GM21447 (cell line): ENCODE data around the gene MEIS2.

Experiments
- ATAC-seq: cut with Tn5 transposase; IDR thresholded peaks from one replicate; pipeline ENCODE4 v1.9.1; 2021; ENCODE audit not compliant: unreplicated experiment

The MEIS2 gene

DNA sequence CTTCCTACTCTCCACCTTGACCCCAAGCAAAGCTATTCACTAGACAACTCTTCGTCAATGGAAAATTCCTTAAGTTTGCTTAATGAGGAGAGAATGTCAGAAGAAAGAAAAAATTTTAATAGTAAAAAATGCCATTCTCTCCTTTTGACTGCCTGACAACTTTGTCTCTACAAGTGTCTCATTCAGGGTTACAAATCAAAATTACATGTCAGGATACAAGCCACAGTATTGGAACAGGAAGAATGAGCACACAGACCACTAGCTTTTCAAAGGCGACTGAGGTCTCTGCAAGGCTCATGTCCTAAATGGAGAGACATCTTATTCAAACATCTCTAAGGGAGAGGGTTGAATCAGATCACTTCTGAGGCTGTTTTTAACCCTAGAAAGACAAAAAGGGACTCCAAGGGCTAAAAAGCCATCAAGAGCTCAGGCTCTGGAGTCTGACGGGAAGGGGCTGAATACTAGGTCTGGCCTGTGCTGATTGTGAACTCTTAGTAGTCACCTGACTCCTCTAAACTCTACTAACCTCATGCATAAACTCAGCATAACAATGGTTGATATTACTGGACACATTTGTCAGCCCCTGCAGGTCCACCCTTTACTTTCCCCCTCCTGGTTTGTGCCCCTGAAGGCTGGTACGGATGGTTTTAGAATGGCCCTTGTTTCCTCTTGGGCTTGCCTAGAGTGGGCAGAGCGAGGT is 12.8 kb upstream of the MEIS2 start:
- no peak for ATAC-seq

DNA sequence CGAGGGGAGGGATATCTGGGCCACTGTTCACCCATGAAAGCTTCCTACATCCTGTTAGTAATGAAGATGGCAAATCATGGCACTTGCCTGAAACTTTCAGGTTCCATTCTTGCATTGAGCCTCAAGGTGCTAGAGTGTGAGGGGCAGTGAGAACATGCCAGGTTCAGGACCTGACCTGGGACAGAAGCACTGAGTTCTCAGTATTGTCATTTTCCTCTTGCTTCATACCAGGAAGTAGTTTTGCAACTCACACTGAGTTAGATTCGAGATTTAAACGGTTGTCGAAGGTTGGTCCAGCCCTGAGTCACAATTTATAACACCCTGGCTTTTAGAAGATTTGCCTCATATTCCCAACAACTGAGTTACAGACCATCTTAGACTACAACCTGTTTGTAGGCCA is 11.8 kb upstream of the MEIS2 start:
- no peak for ATAC-seq

DNA sequence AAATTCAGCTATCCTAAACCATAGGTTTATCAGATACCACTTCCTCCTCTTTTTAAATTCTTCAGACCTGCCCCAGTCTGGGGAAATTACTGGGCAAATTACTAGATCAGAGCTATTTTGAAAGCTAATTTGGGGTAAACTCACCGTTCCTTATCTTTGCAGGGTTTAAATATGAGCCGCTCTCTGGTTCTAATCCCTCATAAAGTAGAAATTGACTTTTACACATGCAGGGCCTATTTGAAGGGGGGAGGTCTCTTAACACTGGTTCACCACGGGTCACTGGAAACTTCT is 11.0 kb upstream of the MEIS2 start:
- ATAC-seq, result no peak

DNA sequence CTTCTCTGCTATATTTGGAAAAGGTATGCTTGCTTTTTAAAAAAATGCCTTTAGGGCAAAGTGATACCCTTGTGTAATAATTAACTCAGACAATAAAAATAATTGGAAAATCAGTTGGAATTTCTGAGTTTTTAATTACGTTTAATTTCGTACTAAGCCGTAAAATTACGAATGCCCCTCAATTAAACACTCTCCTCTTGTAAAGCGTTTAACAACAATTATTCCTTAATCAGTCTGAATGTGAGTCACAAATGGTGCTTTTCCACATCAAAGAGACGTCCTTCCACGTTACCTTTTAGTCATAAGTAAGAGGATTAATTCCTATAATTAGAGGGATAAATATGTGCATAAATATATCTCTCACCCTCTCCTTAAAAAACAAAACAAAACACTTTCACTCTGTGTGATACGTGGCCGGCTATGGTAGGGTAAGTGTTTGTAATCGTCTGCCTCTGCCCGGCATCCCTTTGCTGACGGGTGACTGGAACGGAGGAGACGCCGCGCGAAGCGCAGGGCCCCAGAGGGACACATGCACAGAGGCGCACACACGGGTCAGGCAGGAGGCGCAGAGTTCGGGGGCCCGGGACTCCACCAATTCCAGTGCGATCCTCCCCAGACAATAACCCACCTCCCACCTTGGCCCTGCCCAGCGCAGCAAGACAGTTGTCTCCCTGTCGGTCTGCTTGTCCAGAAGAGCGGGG is 9.7 kb upstream of the MEIS2 start:
- no peak for ATAC-seq

DNA sequence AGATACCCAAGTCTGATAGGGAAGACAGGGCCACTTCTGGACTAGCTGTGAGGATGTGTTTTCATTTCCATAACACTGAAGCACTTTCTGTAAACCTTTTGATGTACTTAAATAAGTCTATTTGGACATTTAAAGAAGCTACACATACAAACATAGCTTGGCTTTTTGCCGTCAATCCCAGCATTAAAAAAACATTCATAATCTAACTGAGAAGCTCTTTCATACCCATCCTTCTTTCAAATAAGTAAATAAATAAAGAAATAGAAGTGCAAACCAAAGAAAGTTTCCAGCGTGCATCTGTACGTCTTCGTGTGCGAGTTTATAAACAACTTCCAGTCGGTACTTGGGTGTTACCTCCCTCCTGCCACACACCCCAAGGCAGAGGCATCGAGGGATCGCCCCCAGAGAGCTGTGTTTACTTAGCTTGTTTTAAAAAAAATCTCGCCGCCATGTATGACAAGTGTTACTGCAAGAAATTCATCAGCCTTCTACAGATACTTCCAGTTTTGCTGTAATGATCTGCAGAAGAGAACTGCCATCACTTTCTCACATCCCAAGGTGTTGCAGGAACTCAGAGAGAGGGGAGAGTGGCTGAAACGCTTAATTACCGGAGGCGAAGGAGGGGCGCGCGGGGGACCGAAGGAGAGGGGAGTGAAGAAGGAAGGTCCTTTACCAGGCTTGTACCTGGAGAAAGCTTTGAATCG is 9.0 kb upstream of the MEIS2 start:
- ATAC-seq, result no peak

DNA sequence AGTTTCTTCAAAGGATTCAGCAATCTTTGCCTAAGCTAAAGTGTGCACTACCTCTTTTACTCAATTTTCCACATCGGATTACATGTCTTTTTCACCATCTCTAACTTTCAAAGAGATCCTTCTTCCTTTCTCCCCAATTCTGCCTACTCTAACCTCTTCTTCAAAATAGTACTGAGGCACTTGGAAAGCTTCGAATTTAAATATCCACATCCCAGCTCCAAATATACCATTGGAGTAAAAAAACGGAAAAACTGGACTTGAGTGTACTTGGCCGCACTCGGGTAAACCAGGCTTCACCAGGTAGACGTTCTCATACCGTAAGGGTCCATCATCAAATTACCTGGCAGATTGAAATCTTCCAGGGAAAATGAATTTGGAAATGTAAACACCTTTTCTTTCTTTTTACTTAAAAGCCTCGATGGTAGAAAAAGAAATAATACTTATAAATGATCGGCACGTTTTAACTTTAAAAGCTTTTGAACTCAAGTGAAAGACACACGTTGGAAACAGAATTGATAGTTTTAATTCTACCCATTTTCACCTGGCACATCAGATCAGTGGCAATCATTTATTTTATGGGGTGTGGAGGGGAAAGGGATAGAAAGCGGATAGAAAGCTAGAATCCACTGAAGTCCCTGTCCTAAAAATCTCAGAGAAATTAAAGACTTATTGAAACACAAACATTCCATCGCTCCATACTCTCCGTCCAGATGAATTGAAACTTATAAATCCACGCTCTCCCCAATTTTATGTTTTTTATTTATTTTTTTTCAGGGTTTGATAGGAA is 8.2 kb upstream of the MEIS2 start:
- ATAC-seq, result no peak

DNA sequence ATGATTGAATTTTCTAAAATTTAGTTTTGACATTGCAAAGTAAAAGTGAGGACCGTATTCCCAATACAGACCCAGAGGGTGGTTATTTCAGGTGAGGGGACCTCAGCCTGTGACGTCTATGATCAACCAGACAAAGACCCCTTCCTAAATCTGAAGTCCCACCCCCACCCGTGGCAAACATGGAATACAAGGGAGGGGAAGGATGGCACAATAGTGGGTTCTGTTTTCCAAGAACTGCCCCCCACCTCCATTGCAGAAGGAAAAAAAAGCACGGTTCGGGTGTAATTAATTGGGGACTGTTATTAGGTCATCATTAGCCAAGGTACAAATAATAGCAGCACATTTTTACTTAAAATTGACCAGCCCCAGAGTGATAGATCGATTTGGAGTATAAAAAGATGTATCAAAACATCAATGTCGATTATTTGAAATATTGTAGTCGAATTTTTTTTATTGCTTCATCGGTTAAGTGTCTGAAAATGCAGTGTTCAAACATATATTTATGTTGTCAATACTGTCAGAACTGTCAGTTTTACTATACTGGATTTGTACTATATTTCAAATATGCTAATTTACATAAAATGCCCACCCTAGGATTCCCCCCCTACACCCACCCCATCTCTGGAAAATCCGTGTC is 7.5 kb upstream of the MEIS2 start:
- ATAC-seq, result no peak

DNA sequence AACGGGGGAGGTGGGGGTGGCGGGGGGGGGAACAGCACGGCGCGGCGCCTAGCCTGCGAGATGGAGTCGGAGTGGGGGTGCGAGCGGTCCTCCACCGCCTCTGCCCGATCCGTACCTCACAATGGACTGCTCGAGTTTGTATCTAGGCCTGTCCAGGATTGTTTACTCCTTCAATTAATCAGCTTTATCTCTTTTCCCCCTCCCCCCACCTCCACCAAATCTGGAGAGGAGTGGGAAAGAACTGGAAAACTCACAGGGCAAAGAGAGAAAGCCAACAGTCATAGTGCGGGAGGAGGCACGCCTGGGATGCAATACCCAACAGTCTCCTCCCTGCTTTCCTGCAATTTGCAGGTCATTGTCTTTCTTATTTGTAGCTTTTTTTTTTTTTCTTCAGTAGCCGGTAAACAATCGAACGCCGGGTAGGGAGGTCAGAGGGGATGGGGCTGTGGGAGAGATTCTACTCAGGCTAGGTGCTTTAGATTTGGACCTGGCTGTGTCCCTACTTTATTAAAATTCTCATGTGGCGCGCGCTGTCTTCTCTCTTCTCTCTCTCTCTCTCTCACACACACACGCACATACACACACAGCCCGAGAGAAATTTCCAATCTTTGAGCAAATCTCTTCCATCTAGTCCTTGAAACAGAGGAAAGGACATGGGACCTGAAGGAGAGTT is 6.9 kb upstream of the MEIS2 start:
- no peak for ATAC-seq

DNA sequence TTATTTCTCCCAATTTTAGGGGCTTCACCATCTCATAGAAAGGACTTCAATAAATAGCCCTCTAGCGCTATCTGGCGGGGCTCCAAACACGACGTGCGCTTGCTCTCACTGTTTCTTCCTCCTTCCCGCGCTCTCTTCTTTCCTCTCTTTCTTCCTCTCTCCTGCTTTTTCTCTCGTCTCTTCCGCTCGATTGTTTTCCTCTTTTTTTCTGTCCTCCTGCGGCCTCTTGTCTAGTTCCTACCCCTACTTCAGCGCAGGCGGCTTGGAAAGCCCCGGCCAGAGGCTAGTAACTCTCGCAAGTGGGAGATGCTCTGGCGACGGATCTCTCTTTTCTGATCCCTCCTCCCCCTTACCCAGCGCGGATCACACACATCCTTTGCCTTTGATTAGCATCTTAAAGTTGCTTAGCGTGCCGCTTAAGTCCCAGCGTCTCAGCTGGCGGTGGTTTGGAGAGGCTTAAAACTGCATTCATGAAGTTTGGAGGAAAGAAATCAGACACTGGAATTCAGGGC is 6.2 kb upstream of the MEIS2 start:
- ATAC-seq, result no peak

DNA sequence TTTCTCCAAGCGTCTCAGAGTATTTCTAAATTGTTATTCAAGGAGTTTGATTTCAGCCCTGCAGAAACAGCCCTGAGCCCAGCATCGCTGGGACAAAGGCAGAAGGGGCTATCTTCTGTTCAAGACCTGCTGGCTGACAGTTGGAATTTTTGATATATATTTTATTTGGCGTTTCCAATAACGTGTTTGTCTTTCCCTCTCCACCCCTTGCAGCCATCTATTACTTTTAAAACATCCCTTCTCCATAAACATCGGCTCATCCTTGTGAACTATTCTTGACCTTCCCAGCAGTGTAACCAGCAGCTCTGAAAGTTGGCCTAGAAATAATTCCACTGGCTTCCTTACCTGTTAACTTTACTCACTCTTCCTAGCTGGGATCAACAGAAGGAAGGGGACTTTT is 5.5 kb upstream of the MEIS2 start:
- no peak for ATAC-seq

DNA sequence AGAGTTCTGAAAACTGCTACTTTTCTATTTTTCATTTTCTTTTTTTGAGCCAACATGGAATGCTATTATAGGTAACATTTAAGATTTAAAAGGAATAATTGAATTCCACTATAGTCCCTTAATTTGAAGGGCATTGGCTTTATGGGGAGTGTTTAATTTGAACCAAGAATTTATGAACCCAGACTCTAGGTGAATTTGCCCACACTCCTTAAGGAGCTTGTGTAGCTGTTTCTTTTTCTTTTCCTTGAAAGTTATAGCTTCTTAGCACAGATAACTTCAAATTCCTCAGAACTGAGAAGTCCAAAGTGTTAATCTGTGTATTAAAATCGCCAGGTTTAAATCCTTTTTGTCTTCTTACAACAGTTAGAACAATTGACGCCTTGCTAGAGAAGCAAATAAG is 4.7 kb upstream of the MEIS2 start:
- ATAC-seq, result no peak

DNA sequence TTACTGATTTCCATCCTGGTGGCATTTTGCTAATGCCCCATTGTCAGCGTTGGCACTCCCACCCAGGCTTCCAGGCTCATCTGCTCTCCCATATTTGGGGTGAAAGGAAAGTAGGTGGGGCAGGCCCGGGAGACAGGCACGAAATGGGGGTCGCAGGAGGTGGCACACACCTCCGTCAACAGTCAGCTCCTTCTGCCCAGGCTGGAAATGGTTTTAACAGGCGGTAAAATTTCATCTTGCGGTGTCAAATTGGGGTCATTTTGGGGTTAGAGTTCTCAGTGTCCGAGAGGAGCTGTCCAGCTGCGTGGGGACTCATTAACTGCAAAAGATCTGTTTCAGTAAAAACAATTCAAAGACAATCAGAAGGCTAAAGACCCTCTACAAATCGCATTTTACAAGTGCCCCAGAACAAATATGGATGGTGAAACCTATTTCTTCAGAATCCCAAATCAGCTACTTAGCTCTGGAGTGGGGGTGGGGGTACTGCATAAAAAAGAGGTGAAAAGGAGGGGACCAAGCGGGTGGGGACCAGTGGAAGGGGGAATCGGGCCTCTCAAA is 4.2 kb upstream of the MEIS2 start:
- no peak for ATAC-seq

DNA sequence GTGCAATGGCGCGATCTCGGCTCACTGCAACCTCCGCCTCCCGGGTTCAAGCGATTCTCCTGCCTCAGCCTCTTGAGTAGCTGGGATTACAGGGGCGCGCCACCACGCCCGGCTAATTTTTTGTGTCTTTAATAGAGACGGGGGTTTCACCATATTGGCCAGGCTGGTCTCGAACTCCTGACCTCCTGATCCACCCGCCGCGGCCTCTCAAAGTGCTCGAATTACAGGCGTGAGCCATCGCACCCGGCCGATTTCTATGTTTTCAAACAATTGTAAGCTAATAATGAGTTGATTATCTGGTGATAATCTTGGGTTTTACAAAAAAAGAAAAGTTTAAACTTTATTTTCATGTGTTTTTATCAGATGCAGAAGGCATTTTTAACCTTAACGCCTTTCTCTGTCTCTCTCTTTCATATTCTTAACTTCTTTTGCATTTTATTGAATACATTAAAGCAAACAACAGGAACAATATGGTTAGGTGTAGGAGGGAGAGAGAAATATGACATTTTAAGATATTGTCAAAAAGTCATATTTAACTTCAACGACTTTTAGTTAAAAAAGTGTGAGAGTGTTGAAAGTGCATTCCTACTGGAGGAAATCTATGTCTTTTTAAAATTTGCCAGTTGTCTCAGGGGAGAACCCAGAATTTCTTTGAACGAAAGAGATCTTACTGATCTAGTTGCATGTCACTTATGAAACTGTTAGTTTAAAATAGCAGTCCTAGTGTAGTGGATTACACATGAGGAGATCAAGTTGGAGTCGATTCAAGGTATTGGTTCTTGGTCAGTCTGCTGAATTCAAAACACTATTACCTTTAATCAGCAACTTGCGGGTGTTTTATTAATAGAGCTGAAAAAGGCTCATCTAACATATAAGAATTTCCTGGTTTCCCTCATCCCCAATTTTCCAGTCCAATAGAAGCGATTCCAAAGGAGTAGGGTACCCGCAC is 3.4 kb upstream of the MEIS2 start:
- ATAC-seq, result no peak

DNA sequence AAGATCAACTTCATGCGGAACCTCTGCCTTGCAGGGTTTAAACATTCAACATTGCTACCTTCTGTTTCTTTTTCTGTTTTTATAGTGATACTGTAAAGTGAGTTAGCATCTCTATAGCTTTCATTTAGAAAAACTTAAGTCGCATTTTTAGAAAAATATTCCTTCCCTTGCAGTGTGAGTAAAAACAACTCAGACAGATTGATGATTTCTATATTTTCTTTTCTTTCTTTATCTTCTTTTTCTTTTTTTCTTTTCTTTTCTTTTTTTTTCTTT is 2.8 kb upstream of the MEIS2 start:
- ATAC-seq, result no peak

DNA sequence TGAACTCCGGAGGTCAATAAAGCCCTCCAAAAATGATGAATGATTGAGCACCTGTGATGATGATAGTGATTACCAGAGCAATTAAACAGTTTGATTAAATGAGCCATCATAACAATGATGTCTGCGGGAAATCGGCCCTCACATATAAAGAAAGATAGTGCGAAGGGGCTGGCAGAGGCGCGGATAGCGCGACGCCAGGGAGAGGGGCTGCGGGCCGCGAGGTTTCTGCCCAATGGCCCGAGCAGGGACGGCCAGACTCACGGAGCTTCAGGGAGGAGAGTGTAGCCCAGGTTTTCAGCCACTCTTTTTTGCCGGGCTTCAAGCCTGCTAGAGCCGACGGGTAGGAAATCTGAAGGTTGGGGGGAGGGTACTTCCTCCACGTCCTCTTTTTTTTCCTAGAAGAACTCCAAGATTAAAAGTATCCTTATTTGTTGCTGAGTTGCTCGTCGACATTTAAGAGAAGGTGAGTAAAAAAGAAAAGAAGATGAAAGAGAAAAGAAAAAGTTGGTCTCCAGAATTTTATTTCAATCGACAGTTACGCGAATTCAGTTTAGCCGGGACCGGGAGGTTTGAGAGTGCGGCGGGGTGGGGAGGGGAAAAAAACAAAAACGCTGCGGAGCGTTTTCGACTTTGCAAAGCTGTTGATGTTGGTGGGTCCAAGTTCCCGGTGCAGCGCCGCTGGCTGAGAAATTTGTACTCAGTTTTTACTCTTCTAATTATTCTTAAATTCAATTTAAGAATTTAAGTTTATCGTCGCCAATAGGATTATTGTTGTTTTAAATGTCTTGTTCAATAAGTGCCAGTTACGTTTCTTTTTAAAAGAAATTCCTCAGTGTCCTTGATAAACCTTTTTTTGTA is 2.2 kb upstream of the MEIS2 start:
- no peak for ATAC-seq

DNA sequence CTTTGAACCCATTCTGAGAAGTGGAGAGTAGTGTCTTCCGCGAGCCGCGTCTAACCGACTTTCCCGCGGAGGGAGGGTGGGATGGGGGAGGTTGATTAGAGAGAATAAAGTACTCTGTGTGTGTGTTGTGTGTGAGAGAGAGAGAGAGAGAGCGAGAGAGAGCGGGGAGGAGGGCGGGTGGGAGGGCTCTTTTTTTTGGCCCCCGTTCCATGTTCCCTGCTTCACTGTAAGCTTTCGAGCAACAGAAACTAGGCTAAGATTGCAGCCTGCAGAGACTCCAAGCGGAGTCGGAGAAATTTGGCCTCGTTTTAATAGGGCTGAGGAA is 1.6 kb upstream of the MEIS2 start:
- no peak for ATAC-seq

DNA sequence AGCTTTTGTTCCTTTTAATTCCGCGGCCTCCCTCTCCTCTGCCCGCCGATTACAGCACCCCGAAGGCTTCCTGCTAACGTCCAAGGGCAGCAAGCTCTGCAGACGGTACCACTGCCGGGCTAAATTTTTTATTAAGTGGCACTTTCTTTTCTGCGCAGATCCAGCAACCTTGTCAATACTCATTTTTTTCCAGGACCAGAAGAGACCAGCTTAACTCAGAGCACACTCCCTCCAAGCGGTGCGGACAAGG is 542 bp upstream of the MEIS2 start:
- peak; percentile 9 for ATAC-seq

DNA sequence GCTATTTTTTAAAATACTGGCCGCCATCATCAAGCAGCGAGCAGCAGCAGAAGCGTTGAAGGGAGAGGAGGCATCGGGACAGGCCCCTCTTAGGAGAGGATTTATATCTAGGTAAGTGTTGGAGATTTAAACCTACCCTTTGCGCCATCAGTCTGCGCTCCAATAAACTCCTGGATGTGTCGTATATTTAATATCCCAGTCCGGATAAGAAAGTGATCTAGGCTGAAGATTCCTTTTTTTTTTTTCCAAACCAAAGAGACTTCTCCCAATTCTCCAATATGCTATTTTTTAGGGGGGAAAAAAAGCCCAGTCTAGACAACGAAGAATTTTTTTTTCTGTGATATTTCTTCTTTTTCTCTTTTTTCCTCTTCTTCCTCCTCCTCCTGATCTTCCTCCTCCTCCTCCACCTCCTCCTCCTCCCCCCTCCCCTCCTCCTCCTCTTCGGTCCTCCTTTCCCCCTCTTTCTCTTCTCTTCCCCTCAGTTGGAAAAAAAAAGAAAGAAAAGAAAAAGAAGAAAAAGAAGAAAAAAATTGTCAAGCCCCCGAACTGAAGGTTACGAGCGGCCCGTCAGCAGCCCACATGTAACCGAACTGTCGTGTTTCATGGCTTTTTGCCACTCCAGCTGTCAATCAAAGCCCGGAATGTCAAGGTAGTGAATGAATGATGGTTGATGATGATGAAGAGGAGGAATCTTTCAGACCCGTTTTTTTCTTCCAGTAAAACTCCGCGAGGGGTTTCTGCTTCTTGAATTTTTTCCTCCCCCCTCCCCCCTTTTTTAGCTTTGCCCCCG is 835 bp downstream of the MEIS2 start:
- no peak for ATAC-seq
